ENCODE measurements around the gene NLGN1.

NLGN1 gene

GRCh38 chr3:174247687-174248152 lies 850.2 kb downstream of the NLGN1 start:
- no peak for FAIRE-seq

GRCh38 chr3:174251681-174252080 lies 854.1 kb downstream of the NLGN1 start:
- FAIRE-seq = no peak

GRCh38 chr3:174253196-174253823 lies 855.8 kb downstream of the NLGN1 start:
- FAIRE-seq = no peak

- no peak for FAIRE-seq
These were observed 856.4 kb downstream of the NLGN1 start for GRCh38 chr3:174253940-174254339.

- FAIRE-seq = no peak
These were observed 857.9 kb downstream of the NLGN1 start for GRCh38 chr3:174255454-174255853.

- peak; percentile 44 for FAIRE-seq
These were observed 868.9 kb downstream of the NLGN1 start for GRCh38 chr3:174266476-174266875.

GRCh38 chr3:174268061-174268460 lies 870.5 kb downstream of the NLGN1 start:
- FAIRE-seq = no peak

GRCh38 chr3:174268586-174268985 lies 871.0 kb downstream of the NLGN1 start:
- no peak for FAIRE-seq

GRCh38 chr3:174270841-174271240 lies 873.3 kb downstream of the NLGN1 start:
- no peak for FAIRE-seq

- FAIRE-seq = no peak
These were observed 877.8 kb downstream of the NLGN1 start for GRCh38 chr3:174275336-174275735.

- FAIRE-seq = no peak
These were observed 879.3 kb downstream of the NLGN1 start for GRCh38 chr3:174276826-174277225.

- no peak for FAIRE-seq
These were observed 880.5 kb downstream of the NLGN1 start for GRCh38 chr3:174278094-174278493.

GRCh38 chr3:174280186-174280585 lies 882.6 kb downstream of the NLGN1 start:
- FAIRE-seq = no peak

GRCh38 chr3:174285242-174285864 lies 887.8 kb downstream of the NLGN1 start:
- no peak for FAIRE-seq

- FAIRE-seq = no peak
These were observed 890.2 kb downstream of the NLGN1 start for GRCh38 chr3:174287705-174288104.

GRCh38 chr3:174294616-174295015 lies 897.1 kb downstream of the NLGN1 start:
- no peak for FAIRE-seq

GRCh38 chr3:174295306-174296092 lies 898.0 kb downstream of the NLGN1 start:
- no peak for FAIRE-seq

GRCh38 chr3:174302746-174303315 lies 905.3 kb downstream of the NLGN1 start:
- no peak for FAIRE-seq

GRCh38 chr3:174303907-174304560 lies 906.5 kb downstream of the NLGN1 start:
- FAIRE-seq = no peak

- FAIRE-seq = no peak
These were observed 911.2 kb downstream of the NLGN1 start for GRCh38 chr3:174308736-174309135.

- FAIRE-seq = no peak
These were observed 913.0 kb downstream of the NLGN1 start for GRCh38 chr3:174310475-174310983.

GRCh38 chr3:174315225-174315624 lies 917.7 kb downstream of the NLGN1 start:
- peak; percentile 19 for FAIRE-seq

GRCh38 chr3:174317005-174317404 lies 919.5 kb downstream of the NLGN1 start:
- FAIRE-seq = no peak

All from A204.1 (cell line).